HG02884 (cell line): ENCODE results near the gene KLHDC7B.

ENCODE experiments used
- ATAC-seq: cut with Tn5 transposase; IDR thresholded peaks from one replicate; pipeline ENCODE4 v1.9.1; 2021; ENCODE audit warnings: mild to moderate bottlenecking, moderate library complexity; ENCODE audit not compliant: unreplicated experiment

Gene KLHDC7B

GRCh38 chr22:50547263-50547985 is 1.7 kb downstream of the KLHDC7B start:
- no peak for ATAC-seq

- ATAC-seq, result no peak
These were observed 2.6 kb downstream of the KLHDC7B start for GRCh38 chr22:50548040-50548920.

- no peak for ATAC-seq
These were observed 3.5 kb downstream of the KLHDC7B start for GRCh38 chr22:50548921-50549790.

DNA sequence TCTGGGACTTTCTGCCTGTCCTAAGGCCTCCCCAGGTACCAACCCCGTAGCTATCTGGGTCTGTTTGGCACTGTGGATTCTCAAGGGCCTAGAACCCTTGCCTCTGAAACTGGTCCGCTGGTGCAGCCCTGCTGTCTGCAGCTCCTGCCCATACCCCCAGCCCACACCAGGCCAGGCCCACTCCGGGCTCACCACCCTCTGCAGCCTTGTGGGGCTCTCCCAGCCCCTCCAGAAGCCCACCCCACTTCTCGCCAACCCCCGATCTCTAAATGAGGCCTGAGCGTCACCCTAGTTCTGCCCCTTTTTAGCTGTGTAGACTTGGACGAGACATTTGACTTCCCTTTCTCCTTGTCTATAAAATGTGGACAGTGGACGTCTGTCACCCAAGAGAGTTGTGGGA is 4.7 kb downstream of the KLHDC7B start:
- no peak for ATAC-seq

DNA sequence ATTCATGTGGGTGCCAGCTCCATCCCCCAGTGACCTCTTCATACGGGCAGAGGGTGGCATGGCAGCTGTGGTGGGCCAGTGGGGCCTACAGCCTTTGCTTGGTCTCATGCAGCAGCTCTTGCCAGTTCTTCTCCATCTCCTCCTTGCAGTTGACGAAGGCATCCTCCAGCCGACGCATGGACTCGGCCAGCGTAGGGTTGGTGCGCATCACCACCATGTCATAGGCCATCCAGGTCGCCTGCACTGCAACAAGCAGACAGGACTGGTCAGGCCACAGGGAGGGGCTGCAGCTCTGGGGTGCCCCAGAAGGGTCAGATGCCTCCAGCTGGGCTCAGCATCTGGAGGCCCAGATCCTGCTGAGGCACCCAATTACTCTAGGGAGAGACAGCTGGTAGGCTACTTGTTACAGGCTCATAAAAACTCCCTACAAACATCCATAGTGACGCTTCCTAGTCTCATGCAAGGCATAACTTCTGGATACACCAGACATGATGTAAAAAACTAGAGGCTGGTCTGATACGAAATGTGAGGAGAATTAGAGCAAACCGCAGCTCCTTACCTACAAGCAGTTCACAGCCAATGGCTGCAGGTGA is 5.6 kb downstream of the KLHDC7B start:
- ATAC-seq, result no peak

DNA sequence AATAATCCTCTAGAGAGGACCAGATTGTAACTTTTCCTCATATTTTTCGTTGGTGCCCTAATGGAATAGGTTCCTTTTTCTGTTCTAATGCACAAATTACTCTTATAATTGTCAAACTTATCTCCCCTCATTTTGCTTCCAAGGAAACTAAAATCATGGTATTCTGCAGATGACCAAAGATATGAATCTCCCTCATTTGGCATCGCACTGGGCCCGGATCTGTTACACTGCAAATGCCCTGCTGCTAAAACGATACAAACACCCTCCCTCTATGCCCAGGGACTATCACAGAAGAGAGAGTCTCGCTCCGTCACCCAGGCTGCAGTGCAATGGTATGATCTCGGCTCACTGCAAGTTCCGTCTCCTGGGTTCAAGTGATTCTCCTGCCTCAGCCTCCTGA is 7.6 kb downstream of the KLHDC7B start:
- ATAC-seq, result no peak

DNA sequence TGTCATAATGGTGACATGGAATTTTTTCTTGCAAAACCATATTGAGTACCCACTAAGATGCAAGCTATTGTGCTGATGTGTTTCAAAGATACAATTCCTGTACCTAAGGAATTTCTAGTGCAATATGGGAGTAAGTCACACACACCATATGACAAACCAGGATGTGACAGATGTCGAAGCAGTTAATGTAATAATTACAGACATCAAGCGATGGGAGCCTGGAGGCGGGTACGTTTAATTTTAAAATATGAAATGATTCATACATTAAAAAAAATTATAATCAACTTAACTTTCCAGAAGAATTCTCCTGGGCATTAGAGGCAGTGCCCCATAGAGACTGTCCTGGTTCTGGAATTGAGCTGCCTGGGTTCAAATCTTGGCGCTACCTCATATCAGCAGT is 11.0 kb downstream of the KLHDC7B start:
- no peak for ATAC-seq

- ATAC-seq, result no peak
These were observed 14.3 kb downstream of the KLHDC7B start for GRCh38 chr22:50560034-50560433.

- no peak for ATAC-seq
These were observed 16.0 kb downstream of the KLHDC7B start for GRCh38 chr22:50561401-50562358.

- ATAC-seq, result peak; percentile 80
These were observed 17.1 kb downstream of the KLHDC7B start, which contains the start of gene SYCE3 for GRCh38 chr22:50562523-50563412. Gene SYCE3, minus strand, starts transcription at chr22:50562919. Its CDS starts 6,514 bp downstream, at chr22:50556405.

- no peak for ATAC-seq
These were observed 17.9 kb downstream of the KLHDC7B start for GRCh38 chr22:50563413-50564160.

DNA sequence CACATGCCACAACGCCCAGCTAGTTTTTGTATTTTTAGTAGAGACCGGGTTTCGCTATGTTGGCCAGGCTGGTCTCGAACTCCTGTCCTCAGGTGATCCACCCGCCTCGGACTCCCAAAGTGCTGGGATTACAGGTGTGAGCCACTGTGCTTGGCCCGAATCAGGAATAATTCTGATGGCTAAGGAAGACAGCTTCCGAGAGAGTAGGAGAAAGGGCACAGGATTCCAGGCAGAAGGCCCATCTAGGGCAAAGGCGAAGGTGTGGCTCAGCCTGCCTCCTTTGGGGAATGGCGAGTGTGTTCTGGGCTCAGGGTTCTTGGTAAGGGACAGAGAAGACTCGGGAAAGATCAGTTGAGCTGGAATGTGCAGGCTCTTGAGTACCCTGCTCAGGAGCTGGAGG is 18.6 kb downstream of the KLHDC7B start:
- no peak for ATAC-seq

- no peak for ATAC-seq
These were observed 22.1 kb downstream of the KLHDC7B start for GRCh38 chr22:50567721-50568252.

DNA sequence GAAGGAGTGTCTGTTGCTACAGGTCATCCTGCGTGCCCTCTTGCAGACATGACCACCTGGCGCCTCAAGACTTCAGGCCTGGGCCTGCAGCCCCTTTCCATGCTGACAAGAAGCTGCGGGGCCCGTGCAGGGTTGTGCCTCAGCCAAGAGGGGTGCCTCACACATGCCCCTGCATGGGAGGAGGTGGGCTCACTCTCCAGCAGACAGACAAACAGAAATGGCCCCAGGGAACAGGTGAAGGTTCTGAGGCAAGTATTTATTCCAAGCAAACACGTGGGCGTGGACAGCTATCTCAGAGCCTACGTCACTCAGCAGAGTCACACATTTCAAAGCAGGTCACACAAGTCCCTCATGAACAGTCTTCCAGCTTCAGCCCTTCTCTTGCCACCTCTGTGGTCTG is 22.9 kb downstream of the KLHDC7B start:
- no peak for ATAC-seq

DNA sequence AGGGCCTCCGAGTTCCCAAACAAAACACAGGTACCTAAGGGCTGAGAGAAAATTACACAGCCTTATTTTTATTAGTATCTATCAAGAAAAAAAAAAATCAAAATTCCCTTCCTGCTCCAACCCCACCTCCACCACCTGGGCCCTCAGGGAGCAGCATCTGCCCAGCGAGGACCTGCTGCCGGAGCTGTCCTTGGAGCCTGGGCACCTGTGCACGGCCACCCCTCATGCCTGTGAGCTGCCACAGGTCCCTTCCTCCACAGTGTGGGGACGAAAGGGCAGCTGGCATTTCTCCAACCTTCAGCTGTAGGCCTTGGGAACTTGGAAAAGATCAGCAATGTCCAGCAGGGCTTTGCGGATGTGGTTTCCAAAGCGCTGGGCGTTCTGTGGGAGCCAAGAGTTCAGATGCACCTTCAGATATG is 23.4 kb downstream of the KLHDC7B start:
- no peak for ATAC-seq

GRCh38 chr22:50569896-50570535 is 24.3 kb downstream of the KLHDC7B start:
- ATAC-seq, result no peak

DNA sequence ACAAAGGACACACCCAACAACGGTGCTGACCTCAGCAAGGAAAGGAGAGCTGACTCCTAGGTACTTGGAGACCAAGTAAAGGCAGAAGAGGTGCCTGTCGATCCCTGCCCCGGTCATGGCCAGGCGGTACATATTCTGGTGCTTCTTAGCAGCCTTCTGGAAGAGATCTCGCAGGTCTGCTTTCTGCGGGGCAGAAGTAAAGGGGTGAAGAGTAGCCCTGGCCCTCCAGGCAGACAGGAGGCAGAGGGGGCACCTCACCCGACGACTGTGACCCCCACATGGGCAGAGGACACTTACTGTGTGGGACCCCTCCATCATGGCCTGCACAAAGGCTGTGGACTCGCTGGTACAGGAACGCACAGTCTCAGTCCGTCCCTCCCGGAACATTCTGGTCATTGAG is 25.2 kb downstream of the KLHDC7B start:
- ATAC-seq, result no peak
